NCI-H748 treated with DMSO at 0.1 percent for 48 hours (cell line): ENCODE results near the gene CD74.
"Not testable (repeated sequence)": the region's sequence is repeated elsewhere in the genome, so short reads cannot be mapped to it uniquely, and the experiment has no call there.

ENCODE experiments used
- DNase-seq: peaks from one replicate; lab custom pipeline; 2025; lab: John Stamatoyannopoulos, UW

Gene CD74

DNA sequence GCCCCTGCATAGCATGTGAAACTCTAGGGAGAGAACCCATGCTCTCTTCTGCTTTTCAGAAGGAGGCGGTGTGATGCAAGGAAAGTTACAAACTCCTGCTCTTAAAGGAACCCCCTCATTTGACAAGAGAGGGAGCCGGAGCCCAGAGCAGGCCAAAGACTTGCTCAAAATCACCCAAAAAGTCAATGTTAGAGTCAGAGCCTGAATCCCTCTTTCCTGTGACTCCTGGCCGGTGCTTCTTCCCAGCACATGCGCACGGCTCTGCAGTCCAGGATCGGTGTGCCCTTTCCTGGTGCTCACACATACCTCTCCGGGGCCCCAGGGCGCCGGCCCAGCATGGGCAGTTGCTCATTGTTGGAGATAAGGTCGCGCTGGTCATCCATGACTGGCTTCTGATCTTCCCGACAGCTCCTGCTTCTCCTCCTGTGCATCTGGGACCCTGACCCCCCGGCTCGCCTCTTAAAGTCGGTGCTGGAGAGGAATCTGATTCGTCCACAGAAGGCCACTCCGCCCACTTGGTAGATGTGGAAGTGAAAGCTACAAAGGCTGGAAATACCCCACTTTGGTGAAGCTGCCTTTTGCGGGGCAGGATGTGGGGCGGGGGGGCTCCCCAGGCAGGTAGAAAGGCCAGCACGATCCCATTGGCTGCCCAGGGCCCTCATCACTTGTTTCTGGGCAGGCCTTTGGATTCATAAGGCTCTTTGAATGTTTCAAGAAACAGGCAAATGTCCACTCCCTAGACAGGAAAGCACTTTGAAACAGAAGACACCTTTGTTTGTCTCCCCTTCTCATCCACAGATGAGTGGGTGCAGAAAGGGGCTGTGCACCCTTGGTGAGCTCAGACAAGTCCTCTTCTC lies at the start of gene CD74:
Gene CD74, minus strand, starts transcription at position 592 of the 857 bp plus-strand sequence. Its CDS starts 161 bp downstream, at position 431.
- no peak for DNase-seq

DNA sequence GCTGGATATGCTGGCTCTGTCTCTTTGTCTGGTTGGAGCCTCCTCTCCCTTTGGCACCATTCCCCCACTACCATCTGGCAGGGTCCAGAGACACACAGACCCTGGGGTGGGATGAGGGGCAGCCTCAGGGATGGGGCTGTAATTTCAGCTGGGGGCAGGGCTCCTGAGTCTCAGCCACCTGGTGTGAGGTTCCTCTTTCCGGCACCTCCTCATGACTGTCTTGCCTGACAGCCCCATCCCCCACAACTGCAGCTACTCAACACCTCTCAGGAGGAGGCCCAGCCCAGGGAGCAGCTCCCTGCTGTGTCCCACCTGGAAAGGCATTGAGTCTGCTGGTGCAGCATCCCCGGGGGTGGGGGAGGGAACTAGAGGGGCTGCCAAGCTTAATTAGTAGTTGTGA lies 48.5 kb upstream of the CD74 start:
- no peak for DNase-seq

DNA sequence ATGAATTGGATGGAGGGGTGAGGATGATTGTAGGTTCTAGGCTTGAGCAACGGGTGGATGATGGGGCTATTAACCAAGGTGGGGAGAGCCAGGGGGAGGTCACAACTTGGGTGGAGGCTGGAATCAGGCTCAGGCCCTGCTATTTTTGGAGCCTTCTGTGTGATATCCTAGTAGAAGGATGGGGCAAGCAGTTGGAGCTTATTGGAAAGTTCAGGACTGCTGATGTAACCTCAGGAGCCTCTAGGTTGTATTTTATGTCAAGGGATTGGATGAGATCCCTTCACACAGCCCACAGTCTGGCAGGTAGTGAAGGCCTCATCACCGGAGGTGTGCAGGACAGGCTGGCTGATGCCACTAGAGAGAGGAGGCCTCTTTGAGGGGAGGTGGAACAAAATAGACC lies 48.1 kb upstream of the CD74 start:
- no peak for DNase-seq

DNA sequence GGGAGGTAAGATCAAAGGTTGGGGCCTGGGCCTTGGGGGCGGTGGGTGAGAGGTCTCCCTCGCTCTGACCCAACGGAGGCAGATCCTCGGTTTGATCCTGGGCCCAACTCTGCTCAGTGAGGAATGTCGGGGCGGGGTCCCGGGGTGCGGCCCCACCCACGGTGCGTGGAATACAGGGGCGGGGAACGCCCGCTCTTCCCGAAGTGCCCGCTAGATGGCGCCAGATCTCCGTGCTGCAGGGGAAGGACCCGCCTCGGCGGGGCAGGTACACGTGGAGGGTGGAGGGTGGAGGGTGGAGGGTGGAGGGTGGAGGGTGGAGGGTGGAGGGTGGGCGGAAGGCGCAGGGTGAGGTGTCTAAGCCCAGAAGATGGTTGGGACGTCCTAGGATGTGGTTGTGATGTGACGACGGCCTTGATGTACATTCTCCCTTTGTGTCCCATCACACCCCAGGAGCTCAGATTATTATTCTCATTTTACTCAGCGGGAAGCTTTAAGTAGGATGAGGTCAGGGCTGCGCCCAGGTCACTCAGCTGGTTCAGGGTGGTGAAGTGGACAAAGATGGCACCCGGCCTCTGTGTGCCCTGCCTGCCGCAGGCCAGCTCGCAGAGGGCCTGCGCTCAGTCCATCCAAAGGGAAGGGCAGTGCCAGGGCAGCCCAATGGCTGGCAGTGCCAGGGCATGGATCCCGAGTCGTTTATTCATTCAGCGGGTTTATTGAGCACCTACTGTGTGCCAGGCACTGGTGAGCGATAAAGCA lies 46.3 kb upstream of the CD74 start:
- peak; percentile 16 for DNase-seq

DNA sequence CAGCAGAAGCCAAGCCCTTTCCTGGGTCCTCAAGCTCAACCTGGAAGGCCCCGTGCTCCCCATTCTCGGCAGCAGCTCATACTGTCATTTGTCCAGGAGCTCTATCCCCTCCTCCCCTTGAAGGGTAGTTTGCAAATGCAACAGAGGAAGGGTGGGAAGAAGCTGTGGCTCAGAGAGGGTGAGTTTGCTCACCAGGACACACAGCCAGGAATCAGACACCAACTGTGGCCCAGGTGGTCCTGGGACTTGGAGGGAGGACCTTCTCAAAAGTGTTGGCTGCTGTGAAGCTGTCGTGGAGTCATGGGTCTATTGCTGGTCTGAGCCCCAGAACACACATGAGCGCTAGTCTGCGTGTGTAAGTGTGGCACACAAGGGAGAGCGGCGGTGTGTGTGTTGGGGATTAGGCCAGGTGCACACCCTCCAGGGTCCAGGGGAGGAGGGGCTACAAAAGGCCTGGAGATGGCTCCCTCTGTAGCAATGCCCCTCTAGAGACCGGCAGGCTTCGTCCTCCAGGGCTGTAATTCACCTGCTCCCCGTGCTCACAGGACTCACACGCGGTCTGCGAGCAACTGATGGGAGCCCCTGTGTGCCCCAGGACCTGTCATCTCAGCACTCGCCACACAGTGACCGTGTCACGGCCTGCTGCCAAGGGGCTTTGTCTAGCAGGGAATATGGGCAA lies 45.0 kb upstream of the CD74 start:
- no peak for DNase-seq

DNA sequence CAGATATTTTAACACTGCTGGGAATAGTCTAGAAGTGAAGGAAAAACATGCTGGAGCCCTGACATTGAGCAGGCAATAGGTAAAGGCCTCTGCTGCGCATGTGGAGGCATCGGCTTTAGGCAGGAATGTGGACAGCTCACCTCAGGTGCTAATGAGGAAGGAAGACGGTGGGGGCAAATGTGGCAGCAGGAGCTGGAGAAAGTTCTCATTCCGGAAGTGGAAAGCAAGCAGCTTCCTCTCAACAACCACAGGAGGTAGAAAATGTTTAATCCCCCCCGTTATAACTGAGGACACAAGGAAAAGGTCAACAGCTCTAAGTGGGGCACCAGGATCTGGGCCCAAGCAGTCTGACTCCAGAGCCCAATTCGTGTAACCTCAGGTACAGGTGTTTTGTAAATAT lies 44.4 kb upstream of the CD74 start:
- no peak for DNase-seq

DNA sequence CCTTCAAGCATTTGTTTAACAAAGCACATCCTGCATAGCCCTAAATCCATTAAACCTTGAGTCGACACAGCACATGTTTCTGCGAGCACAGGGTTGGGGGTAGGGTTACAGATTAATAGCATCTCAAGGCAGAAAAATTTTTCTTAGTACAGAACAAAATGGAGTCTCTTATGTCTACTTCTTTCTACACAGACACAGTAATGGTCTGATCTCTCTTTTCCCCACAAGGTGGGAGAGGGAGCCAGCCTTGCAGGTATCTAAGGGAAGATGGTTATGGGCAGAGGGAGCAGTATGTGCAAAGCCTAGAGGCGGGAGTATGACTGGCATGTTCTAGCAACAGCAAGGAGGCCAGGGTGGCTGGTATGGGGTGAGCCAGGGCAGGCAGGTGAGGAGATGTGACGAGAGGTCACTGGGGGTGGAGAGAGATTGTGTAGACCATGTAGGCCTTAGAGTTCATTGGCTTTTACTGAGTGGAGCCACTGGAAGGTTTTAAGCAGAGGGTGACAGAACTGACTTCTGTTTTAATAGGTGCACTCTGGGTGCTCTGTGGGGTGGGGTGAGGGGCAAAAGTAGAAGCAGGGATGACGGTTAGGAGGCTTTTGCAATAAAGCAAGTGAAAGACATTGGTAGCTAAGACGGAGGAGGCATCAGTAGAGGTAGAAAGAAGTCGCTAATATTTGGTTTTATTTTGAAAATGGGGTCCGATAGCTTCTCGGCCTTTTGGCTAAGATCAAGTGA lies 42.0 kb upstream of the CD74 start:
- DNase-seq: no peak

DNA sequence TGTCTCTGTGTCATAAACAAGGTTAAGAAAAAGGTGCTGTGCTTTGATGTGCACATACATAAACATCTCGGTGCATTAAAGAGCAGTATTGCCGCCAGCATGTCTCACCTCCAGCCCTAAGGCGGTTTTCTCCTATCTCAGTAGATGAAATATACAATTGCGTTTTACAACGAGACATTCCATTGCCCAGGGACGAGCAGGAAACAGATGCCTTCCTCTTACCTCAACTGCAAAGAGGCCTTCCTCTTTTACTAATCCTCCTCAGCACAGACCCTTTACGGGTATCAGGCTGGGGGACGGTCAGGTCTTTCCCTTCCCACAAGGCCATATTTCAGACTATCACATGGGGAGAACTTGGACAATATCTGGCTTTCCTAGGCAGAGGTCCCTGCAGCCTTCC lies 41.3 kb upstream of the CD74 start:
- DNase-seq: not testable (repeated sequence)

DNA sequence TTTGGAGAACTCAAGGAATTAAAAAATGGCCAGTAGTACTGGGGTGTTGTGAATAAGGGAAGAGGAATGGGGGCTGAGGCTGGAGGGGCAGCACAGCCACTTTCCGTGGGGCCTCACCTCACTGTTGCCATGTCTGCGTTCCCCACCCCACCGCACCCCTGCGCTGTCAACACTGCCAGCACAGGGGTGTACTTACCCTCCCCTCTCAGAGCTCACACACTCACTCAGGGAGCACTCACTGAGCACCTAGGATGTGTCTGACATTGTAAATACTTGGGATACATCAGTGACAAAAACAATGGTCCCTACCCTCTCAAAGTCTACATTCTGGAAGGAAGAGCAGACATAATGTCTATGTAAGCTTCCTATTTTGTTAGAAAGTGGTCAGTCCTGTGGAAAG lies 40.2 kb upstream of the CD74 start:
- DNase-seq: no peak

DNA sequence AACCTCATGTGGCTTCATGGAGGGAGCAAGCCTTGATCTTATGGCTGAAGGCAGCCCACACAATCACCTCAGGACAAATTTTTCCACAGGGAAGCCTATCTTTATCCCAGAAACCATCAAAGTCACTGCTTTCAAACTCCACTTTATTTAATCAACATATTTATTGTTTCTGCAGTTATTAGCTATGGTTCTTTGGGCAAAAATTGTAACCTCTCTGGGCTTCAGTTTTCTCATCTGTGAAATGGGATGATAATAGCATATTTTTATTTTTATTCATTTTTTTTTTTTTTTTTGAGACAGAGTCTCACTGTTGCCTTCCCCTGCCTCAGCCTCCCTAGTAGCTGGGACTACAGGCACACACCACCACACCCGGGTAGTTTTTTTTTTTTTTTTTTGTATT lies 38.9 kb upstream of the CD74 start:
- DNase-seq: no peak

DNA sequence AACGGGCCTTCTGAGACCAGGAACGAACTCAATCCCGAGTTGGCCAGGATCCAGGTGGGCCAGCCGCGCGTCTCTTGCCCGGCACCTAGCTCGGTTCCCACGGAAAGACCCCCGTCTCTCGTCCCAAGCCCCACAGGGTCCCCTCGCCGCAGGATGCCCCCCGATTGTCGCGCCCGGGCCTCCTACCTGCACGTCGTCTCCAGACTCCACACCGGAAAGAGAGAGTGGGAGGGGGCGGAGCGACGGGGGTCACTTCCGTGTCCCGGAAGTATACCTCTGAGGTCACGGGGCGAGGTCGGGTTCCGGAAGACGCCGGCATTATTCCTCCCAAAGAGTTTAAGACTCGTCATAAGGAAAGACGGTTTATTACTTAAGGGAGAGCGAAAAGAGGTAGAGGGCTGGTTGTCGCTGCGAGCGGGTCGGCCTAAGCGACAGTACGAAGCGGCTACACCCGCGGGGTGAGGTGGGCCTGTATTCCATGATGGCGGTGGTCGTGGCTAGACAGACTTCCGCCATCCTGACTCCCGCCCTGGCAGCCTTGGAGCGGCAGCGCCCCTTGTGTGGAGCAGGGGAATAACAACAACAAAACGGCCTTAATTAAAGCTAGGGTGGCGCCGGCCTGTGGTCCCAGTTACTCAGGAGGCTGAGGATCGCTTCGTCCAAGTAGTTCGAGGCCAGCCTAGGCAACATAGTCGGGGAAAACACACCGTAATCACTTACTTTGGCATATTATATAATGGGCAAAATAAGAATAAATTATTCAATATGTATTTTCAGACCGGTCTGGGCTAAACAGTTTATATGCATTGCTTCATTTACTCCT lies 37.0 kb upstream of the CD74 start, which contains the start of gene RPS14:
Gene RPS14, minus strand, starts transcription at position 223 of the 823 bp plus-strand sequence. CDS start 2,006 bp downstream, outside the sequence.
- DNase-seq: peak; percentile 90

DNA sequence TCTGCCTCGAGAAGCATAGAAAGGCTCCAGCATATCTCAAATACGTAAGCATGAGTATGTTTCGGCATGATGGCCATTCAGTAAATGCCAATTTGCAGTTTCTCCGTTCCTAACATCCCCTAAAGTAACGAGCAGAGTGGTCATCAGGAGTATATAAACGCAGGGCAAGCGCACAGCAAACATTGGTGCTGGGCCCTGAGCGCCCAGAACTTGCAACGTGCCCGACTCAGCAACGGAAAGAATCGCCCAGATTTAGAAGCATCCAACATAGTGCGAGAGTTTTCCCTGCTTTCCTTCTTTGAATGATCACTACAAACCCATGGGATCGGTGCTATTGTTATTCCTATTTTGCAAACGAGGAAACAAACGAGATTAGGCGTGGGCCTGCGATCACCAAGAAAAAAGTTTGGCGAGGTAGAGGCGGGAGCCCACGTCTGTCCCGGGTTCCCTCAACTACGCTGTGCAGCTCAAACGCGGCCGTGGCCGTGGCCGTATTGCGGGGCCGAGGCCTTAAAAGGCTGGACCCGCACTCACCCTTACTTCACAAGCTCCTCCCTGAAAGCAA lies 36.3 kb upstream of the CD74 start:
- no peak for DNase-seq

DNA sequence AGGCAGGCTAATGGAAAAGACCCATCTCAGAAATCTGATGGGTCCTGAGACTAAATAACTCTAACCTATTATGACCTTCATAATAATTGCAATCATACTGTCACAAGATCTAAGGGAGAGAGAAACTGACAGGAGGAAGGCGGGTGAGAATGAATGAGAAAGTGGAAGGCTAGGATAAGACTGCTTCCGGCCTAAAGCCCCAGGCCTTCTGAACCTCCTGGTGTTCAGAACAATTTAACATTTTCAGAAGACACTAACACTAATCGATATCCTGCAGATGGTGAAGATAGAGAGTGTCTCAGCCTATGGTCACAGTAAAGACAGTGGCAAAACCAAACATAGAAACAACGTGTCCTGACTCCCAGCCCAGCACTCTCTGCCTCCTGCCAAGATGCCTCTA lies 35.6 kb upstream of the CD74 start:
- no peak for DNase-seq

DNA sequence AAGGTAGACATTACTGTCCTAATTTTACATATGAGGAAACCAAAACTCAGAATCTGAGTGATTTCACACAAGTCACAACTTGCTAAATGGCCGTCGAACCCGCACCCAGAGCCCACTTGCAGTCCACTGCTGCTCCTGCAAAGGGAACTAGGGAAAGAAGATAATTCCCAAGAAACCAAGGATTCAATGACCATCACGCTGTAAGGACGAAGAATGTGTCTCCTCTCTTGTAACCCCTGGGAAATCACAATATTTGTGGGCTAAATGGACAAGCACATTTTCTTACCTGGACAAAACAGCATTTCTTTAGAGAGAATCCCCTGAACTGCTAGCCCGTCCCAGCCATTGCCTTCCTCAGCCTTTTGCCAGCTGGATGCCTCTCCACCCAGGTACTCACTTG lies 34.5 kb upstream of the CD74 start:
- DNase-seq: no peak

DNA sequence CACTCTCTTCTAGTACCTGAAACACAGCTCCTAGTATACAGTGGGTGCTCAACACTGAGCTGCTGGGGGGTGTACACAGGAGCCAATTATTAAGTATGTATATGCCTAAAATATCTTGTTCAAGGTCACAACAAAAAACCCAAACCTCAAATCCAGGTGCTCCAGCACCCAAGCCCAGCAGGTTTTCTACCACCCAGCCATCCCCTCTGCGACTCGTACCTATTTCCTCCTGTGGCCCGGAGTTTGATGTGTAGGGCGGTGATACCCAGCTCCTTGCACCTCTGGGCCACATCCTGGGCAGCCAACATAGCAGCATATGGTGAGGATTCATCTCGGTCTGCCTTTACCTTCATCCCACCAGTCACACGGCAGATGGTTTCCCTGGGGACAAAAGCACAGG lies 33.9 kb upstream of the CD74 start:
- DNase-seq: no peak

DNA sequence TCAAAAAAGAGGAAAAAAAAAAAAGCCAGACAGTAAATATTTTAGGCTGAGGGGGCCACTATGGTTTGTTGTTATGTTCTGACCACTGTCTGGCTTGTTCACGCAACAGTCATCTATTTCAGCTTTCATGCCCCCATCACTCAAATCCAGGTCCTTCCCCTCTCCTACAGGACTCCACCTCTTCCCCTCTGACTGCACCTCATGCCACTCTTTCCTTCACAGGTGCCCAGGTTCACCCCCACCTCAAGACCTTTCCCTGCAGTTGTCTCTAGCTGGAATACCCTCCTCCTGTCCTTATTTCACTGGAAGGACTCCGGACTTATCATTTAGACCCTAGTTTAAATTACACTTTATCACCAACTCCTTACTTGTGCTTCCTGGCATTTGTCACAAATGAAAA lies 33.4 kb upstream of the CD74 start:
- no peak for DNase-seq

DNA sequence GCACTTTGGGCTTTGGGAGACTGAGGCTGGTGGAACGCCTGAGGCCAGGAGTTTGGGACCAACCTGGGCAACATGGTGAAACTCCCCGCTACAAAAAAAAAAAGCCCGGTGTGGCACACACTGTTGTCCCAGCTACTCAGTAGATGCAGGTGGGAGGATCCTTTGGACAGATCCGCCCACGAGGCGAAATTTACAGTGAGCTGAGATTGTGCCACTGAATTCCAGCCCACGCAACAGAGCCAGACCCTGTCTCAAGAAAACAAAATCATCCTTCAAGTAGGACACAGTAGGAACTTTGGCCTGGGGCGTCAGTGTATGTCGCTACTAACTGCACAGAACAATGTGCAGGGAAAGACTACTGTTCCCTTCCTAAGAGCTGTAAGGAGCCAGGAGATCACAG lies 32.1 kb upstream of the CD74 start:
- no peak for DNase-seq

DNA sequence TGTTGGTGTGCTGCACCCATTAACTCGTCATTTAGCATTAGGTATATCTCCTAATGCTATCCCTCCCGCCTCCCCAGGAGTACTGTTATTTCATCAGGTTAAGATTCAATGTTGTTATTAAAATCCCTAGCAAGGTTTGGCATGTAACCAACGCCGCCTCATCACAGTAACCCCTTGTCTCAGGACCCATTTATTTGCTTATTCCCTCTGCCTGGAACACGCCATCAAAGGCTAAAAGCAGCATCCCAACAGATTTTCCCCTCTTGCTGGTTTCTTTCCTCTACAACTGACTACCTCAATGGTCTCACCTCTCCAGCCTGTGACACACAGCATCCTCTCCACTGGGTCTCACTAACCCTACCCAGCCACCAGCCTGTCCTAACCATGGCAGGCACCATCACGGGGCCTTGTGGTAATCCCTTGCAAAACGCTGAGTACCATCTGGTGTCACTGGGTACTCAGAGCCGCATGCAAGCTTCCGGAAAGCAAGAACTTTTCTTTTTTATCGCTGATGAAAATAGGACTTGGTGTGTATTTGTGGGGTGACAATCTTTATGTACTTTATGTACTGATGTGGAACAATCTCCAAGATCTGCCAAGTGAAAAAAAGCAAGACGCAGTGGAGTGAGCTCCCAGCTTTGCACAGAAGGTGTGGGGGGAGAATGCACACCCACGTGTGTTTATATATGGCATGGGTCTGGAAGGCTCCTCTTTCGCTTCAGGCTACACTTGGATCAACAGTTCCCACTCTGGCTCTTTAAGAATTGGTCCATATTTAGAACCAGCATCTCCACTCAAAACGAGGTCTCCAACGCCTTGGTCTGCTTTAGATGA lies 30.7 kb upstream of the CD74 start:
- no peak for DNase-seq

DNA sequence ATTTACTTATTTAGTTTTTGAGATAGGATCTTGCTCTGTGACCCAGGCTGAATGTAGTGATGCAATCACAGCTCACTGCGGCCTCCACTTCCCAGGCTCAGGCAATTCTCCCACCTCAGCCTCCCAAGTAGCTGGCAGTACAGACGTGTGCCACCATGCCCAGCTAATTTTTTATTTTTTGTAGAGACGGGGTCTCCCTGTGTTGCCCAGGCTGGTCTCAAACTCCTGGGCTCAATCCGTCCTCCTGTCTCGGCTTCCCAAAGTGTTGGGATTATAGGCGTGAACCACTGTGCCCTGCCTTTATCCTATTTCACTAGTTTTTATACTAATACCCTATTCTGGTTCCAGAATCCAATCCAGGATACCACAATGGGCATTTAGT lies 30.0 kb upstream of the CD74 start:
- DNase-seq: no peak
